Prostate gland (tissue), 2 donors: Measurements from ENCODE around the gene LRBA. TPM values are rescaled to one million over a fixed set of nuclear protein-coding genes. Genes with fewer than 3 reads are reported as not detected.

ENCODE experiments used
- DNase-seq: peaks from one replicate; pipeline ENCODE4 v3.0.0-alpha.2; 2019; ENCODE audit warnings: low spot score
- H3K27ac ChIP-seq, 2 donors: fragments of 200-600 bp; sonication (generic); 2 replicates each; pipeline ENCODE4 v1.5.1; 2017 to 2019
- H3K27me3 ChIP-seq: fragments of 200-600 bp; sonication (generic); replicated peaks from 2 replicates; pipeline ENCODE4 v1.5.1; 2019; ENCODE audit not compliant: insufficient read depth
- H3K36me3 ChIP-seq, 2 donors: fragments of 200-600 bp; sonication (generic); 1 replicate in 1 of 2; 2 replicates in 1 of 2; pipeline versions ENCODE4 v1.5.1 to v1.8.1; 2017 to 2019
- H3K4me1 ChIP-seq: fragments of 200-600 bp; sonication (generic); replicated peaks from 2 replicates; pipeline ENCODE4 v1.5.1; 2019
- H3K4me3 ChIP-seq, 2 donors: fragments of 200-600 bp; sonication (generic); 2 replicates each; pipeline ENCODE4 v1.5.1; 2017 to 2019
- H3K9me3 ChIP-seq: fragments of 200-600 bp; sonication (generic); 2 replicates; pipeline ENCODE4 v1.5.1; 2017
- CTCF ChIP-seq, 4 experiments: fragments of 200-600 bp in 2 of 4; fragments of 450-650 bp in 2 of 4; sonication (generic) in 2 of 4; IDR thresholded peaks; 1 replicate in 3 of 4; 2 replicates in 1 of 4; pipeline ENCODE4 v1.5.1; 2016 to 2019; ENCODE audit warnings: antibody characterized with exemption in 4 of 4, mild to moderate bottlenecking in 2 of 4, moderate library complexity in 2 of 4
- POLR2A ChIP-seq: fragments of 450-650 bp; IDR thresholded peaks from one replicate; pipeline ENCODE4 v1.6.1; 2016; ENCODE audit warnings: antibody characterized with exemption, mild to moderate bottlenecking
- POLR2AphosphoS5 ChIP-seq: sonication (generic); formaldehyde crosslinking; IDR thresholded peaks from one replicate; pipeline ENCODE4 v1.6.1; 2017; ENCODE audit warnings: antibody characterized with exemption
- WGBS: methylation state at CpG from one replicate; pipeline ENCODE4 v1.1.5; 2018; 5-methylcytosine and 5-hydroxymethylcytosine counted together
- intact Hi-C: fragments of 100-400 bp; cut with DNase I; formaldehyde crosslinking; loops from one replicate; pipeline ENCODE4 v1.14.2; 2022
- total RNA-seq, 2 donors: library from RNA; depleted of rRNA; stranded (reverse); fragments of >200 nt; gene quantifications; one replicate each; pipeline ENCODE4 v1.1.0, GENCODE V29; 2016

LRBA gene
- total RNA-seq, 2 donors from 2014 or later = 69.8 to 79.8 TPM

GRCh38 chr4:150579551-150580234, 435.4 kb downstream of the LRBA start:
- no peak overlapping the region for H3K27ac ChIP-seq
- peak overlapping the region in 1 of 2 donors; percentile 6 for H3K4me3 ChIP-seq
- intact Hi-C loops = no loop called here
- H3K4me1 ChIP-seq = no peaks in the 10 kb centered on the region
- H3K36me3 ChIP-seq = no peaks in the 10 kb centered on the region
- WGBS = 38% methylated on average over 41 of the region's 66 CpGs
- no peak for DNase-seq
- H3K27me3 ChIP-seq = no peaks in the 10 kb centered on the region
- TF ChIP-seq CTCF (IDR thresholded peaks at IDR 0.05) (no peak), POLR2A (no peak), POLR2AphosphoS5 (no peak)
- no peaks in the 10 kb centered on the region for H3K9me3 ChIP-seq

- Histone ChIP-seq H3K4me1 (no peaks in the 10 kb centered on the region), H3K4me3 (peak overlapping the region in 1 of 2 donors; percentile 6), H3K9me3 (no peaks in the 10 kb centered on the region), H3K27ac (no peak overlapping the region), H3K36me3 (no peaks in the 10 kb centered on the region), H3K27me3 (no peaks in the 10 kb centered on the region)
- DNase-seq = no peak
- no peak for TF ChIP-seq POLR2A
- WGBS = 52% methylated on average over 12 of the region's 12 CpGs
- intact Hi-C loops = no loop called here
Measured at GRCh38 chr4:150578745-150579501, 436.2 kb downstream of the LRBA start.

- H3K4me1 ChIP-seq = no peaks in the 10 kb centered on the region
- DNase-seq = no peak
- intact Hi-C loops = no loop called here
- H3K9me3 ChIP-seq = no peaks in the 10 kb centered on the region
- no peak overlapping the region for H3K27ac ChIP-seq
- no peak overlapping the region for H3K4me3 ChIP-seq
- 96% methylated on average over 1 of the region's 1 CpG for WGBS
- no peaks in the 10 kb centered on the region for H3K27me3 ChIP-seq
- H3K36me3 ChIP-seq = no peaks in the 10 kb centered on the region
- TF ChIP-seq POLR2AphosphoS5 (no peak), POLR2A (no peak), CTCF (IDR thresholded peaks at IDR 0.05) (no peak)
Measured at GRCh38 chr4:150577796-150578195, 437.3 kb downstream of the LRBA start.

- H3K27ac ChIP-seq = no peak overlapping the region
- no peaks in the 10 kb centered on the region for H3K36me3 ChIP-seq
- DNase-seq = no peak
- no peaks in the 10 kb centered on the region for H3K27me3 ChIP-seq
- no peak overlapping the region for H3K4me3 ChIP-seq
- intact Hi-C loops = no loop called here
- H3K9me3 ChIP-seq = no peaks in the 10 kb centered on the region
- WGBS = 94% methylated on average over 3 of the region's 3 CpGs
- no peaks in the 10 kb centered on the region for H3K4me1 ChIP-seq
- TF ChIP-seq POLR2A (no peak), CTCF (IDR thresholded peaks at IDR 0.05) (no peak), POLR2AphosphoS5 (no peak)
Measured at GRCh38 chr4:150574678-150575077, 440.4 kb downstream of the LRBA start.

GRCh38 chr4:150573534-150573933, 441.6 kb downstream of the LRBA start:
- Histone ChIP-seq H3K27ac (no peak overlapping the region), H3K36me3 (no peaks in the 10 kb centered on the region), H3K27me3 (no peaks in the 10 kb centered on the region), H3K9me3 (no peaks in the 10 kb centered on the region), H3K4me1 (no peaks in the 10 kb centered on the region), H3K4me3 (no peak overlapping the region)
- no peak for DNase-seq
- TF ChIP-seq CTCF (IDR thresholded peaks at IDR 0.05) (no peak), POLR2A (no peak), POLR2AphosphoS5 (no peak)
- 100% methylated on average over 1 of the region's 1 CpG for WGBS
- intact Hi-C loops = no loop called here
